GM18873 (cell line): ENCODE measurements around the gene MYL7.

Source experiments
- ATAC-seq: cut with Tn5 transposase; IDR thresholded peaks from one replicate; pipeline ENCODE4 v1.9.1; 2021; ENCODE audit warnings: mild to moderate bottlenecking, moderate library complexity, moderate number of reproducible peaks; ENCODE audit not compliant: unreplicated experiment, low FRiP score

The MYL7 gene

DNA sequence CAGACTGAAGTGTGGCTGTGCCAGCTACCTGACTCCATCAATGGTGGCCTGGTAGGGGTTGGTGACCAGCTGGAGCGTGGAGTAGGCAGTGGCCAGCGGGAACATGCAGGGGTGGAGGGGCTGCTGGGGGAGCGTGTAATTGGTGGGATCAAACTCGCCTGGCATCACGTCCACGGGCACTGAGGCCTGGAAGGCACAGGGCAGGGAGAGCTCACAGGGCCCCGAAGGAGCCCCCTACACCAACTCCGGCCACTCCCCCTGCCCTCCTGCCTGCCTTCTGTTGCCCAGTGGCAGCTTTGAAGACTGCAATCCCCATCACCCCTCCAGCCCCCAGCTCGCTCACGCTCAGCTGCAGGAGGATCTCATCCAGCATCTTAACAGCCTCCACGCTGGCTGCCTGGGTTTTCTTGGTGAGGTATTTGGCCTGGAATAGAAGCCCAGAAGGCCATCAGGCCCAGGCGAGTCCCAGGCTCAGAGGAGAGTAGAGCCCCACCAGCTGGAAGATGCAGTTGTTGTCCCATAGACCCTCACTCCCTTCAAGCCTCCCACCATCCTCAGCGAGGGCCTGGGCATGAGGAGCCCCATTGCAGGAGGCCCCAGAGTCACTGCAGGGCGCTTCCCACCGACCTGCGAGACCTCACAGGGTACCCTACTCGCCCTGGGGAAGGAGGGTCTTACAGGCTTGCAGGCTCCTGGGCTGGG is 24.9 kb downstream of the MYL7 start:
- no peak for ATAC-seq

DNA sequence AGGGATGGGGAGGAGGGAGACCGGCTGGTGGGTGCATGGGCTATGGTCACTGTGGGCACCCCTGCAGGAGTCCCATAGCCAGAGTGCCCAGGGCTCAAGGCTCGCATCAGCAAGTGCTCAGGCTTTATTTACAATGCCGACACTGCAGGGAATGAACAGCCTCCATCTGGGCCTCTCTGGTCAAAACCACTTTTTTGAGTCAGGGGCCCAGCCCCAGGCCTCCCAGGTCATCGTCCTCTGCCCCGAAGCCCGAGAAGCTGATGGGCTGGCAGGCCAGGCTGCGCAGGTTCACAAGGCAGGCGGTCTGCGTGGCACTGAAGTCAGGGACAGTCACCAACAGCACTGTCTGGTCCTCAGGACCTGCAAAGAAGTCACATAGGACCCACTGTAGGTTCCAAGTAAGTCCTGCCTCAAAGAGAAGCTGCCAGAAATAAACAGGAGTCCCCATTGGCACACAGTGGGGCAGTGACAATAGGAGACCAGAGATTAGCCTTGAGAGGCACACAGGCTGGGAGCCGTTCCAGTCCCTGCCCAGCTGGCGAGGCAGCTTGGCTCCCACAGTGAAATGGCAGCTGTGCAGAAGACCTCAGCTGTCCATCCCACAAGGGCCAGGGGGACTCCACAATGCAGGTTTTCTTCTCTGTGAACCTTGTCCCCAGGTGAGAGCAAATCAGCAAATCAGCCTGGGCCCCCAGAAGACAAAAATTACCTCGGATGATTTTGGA is 26.4 kb downstream of the MYL7 start:
- ATAC-seq = no peak

DNA sequence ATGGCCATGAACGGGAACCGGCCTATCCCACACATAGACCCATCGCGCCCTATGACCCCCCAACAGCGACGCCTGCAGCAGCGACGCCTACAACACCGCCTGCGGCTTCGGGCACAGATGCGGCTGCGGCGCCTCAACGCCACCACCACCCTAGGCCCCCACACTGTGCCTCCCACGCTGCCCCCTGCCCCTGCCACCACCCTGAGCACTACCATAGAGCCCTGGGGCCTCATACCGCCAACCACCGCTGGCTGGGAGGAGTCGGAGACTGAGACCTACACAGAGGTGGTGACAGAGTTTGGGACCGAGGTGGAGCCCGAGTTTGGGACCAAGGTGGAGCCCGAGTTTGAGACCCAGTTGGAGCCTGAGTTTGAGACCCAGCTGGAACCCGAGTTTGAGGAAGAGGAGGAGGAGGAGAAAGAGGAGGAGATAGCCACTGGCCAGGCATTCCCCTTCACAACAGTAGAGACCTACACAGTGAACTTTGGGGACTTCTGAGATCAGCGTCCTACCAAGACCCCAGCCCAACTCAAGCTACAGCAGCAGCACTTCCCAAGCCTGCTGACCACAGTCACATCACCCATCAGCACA is 27.3 kb downstream of the MYL7 start:
- no peak for ATAC-seq

DNA sequence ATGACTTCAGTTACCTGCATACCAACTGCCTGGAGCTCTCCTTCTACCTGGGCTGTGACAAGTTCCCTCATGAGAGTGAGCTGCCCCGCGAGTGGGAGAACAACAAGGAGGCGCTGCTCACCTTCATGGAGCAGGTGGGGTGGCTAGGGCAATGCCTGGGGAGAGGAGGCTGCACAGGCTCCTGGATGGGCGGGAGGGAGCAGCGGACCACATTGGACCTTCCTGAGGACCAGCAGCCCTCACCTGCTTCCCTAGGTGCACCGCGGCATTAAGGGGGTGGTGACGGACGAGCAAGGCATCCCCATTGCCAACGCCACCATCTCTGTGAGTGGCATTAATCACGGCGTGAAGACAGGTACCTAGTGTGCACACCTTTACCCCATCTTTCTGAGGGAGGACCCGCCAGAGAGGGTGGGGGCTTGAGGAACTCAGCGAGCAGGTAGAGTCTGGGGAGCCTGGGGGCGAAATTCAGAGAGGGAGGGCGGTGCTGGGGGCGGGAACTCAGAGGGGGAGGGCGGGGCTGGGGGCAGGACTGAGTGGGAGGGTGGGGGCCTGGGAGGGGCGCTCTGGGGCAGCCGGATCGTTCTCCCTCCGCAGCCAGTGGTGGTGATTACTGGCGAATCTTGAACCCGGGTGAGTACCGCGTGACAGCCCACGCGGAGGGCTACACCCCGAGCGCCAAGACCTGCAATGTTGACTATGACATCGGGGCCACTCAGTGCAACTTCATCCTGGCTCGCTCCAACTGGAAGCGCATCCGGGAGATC is 28.0 kb downstream of the MYL7 start:
- no peak for ATAC-seq

DNA sequence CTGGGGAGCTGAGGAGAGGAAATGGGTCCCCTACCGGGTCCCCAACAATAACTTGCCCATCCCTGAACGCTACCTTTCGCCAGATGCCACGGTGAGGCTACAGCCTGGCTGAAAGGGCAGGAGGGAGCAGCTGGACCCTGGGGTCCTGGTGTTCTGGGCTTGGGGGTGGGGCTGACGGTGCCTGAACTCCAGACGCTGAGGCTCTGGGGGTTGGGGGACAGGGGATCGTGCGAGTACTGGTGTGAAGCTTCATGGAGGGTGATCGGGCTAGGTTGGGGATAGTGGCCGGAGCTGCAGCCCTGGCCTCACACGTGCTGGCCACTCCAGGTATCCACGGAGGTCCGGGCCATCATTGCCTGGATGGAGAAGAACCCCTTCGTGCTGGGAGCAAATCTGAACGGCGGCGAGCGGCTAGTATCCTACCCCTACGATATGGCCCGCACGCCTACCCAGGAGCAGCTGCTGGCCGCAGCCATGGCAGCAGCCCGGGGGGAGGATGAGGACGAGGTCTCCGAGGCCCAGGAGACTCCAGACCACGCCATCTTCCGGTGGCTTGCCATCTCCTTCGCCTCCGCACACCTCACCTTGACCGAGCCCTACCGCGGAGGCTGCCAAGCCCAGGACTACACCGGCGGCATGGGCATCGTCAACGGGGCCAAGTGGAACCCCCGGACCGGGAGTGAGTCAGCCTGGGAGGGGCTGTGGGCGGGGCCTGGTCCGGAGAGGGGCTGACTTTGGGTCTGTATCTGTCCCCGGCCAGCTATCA is 28.7 kb downstream of the MYL7 start:
- ATAC-seq = no peak

DNA sequence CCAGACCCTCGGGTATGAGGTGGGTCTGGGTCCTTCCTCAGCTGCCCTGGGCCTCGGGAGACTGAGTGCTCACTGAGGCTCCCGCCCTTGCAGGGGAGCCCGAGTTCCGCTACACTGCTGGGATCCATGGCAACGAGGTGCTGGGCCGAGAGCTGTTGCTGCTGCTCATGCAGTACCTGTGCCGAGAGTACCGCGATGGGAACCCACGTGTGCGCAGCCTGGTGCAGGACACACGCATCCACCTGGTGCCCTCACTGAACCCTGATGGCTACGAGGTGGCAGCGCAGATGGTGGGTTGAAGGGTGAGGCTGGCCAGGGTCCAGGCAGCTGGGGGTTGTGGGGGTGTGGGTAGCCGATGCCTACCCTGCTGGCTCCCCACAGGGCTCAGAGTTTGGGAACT is 29.4 kb downstream of the MYL7 start:
- no peak for ATAC-seq

DNA sequence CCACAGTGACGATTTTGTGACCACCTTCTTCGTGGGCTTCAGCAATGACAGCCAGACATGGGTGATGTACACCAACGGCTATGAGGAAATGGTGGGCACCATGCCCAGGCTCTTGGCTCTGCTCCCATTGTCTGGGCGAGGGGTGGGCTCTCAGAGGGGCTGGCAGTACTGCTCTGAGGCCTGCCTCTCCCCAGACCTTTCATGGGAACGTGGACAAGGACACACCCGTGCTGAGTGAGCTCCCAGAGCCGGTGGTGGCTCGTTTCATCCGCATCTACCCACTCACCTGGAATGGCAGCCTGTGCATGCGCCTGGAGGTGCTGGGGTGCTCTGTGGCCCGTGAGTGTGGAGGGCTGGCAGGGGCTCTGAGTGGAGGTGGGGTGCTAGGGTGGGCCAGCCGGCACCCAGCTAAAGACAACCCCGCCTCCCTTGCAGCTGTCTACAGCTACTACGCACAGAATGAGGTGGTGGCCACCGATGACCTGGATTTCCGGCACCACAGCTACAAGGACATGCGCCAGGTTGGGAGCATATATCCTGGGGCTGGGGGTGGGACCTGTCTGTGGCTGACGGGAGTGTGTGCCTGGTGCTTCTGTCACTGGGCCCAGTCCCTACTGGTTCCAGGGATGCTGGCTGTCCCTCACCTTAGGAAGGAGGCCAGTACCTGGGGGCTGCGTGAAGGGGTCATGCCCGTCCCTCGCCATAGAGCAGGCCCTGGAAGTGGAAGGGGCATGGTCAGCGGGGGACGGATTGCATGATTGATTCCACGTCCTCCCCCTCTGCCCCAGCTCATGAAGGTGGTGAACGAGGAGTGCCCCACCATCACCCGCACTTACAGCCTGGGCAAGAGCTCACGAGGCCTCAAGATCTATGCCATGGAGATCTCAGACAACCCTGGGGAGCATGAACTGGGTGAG is 30.2 kb downstream of the MYL7 start:
- ATAC-seq = no peak

DNA sequence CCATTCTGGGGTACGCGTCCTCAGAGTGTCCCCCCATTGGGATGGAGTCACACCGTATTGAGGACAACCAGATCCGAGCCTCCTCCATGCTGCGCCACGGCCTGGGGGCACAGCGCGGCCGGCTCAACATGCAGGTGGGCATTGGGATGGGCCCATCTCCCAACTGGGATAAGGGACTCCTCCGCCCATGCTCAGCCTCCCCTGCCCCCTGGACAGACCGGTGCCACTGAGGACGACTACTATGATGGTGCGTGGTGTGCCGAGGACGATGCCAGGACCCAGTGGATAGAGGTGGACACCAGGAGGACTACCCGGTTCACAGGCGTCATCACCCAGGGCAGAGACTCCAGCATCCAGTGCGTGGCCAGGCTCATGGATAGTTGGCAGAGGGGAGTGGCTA is 31.1 kb downstream of the MYL7 start:
- no peak for ATAC-seq

DNA sequence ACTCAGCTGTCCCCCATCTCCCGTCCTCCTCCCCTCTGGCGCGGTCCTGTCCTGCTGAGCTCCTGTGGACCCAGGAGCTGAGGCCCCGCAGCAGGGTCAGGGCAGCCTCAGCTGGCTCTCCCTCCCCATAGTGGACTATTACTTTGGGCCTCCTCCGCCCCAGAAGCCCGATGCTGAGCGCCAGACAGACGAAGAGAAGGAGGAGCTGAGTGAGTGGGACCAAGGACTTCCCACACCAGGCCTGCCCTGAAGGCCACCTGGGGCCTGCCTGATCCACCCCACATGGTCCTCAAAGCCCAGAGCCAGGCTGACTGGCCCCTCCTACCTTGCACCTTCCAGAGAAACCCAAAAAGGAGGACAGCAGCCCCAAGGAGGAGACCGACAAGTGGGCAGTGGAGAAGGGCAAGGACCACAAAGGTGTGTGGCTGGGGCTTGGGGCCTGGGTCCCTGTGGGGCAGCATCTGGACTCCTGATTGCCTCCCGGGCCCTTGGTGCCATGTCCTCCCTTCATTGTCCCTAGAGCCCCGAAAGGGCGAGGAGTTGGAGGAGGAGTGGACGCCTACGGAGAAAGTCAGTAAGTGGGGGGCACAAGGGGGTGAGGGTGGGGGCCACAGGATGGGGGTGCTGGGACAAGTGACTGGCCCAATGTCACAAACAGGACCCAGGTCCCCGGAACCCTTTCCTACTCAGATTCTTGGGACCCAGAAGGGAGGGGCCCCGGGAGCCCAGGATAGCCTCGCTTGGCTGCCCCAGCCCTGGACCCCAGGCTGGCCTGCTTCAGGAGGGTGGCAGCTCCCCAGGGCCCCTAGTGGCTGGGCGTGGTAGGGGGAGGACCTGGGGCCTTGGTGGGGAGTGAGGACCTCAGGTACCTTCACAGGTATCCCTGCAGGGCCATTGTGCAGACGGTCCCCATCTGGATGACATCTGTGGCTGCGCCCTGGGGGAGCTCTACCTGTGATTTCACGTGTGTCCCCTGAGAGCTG is 32.1 kb downstream of the MYL7 start:
- ATAC-seq = no peak

DNA sequence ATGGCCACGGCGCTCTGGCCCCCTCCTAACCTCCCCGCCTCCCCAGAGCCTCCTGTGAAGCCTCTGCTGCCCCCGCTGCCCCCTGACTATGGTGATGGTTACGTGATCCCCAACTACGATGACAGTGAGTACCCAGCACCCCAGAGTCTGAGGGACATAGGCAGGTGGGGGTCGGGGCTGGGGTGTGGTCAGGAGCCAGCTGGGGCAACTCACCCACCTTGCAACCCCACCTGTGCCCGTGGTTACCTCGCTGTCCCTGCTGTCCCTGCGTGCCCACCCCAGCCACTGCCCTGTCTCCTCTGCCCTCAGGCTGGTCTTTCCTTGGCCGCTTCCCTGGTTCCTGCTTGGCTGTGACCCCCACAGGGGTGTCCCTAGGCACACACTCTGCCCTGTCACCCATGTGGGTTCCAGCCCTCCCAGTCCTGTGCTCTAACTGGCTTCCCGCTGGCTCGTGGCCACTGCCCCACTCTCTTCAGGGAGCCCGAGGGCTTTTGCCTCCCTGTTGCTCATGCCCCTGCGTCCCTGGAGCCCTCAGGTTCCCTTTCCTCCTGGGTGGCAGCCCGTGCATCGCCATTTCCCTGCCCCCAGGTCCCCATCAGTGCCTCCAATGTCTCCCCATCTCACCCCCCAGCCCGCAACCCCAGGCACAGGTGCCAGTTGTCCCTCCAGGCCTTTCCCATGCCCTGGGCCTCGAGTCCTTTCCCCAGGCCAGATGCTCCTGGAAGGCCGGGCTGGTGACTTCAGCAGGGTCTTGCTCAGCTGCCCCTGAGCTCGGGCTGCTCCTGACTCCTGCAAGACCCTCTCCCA is 33.0 kb downstream of the MYL7 start:
- no peak for ATAC-seq

DNA sequence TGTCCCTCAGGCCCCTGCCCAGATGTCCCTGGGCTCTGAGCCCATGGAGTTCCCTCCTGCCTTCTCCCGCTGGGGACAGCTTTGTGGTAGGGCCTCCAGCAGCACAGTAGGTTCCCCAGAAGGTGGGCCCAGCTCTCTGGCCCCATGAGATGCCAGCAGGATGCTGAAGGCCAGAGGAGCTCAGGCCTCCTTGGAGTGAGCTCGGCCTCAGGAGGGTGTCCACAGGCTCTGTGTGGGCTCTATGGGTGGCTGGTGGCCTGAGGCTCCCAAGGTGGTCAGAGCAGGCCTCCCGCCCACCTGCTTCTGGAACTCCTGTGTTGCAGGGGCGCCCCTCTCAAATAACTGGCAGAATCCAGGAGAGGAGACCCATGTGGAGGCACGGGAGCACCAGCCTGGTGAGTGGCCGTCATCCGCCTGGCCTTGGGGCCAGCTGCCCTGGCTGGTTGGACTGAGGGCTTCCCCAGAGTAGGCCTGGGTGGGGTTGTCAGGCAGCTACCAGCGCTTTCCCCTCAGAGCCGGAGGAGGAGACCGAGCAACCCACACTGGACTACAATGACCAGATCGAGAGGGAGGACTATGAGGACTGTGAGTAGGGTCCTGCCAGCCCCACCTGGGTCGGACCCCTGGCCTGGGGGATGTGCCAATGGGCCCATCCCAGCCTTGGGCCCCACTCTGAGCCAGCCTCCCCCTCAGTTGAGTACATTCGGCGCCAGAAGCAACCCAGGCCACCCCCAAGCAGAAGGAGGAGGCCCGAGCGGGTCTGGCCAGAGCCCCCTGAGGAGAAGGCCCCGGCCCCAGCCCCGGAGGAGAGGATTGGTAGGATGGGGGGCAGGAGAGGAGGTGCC is 33.8 kb downstream of the MYL7 start:
- ATAC-seq = no peak

DNA sequence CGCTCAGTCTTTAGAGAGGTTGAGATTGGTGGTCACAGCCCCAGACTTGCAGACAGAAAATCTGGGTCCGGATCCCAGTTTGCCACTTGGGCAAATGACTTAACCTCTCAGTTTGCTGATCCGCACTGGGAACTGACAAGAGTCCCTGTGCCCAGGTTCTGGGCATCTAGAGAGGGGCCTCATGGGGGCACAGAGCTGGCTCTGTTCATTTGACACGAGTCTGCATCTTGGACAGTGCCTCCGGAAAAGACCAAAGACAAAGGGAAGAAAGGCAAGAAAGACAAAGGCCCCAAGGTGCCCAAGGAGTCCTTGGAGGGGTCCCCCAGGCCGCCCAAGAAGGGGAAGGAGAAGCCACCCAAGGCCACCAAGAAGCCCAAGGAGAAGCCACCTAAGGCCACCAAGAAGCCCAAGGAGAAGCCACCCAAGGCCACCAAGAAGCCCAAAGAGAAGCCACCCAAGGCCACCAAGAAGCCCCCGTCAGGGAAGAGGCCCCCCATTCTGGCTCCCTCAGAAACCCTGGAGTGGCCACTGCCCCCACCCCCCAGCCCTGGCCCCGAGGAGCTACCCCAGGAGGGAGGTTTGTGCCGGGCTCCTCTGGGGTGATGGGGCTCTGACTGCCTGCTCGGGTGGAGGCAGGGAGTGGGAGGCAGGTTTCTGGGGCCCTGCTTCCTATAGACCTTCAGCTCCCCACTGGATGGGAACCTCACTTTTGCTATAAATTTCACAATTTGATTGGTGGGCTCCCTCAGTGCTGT is 34.6 kb downstream of the MYL7 start:
- ATAC-seq = no peak

DNA sequence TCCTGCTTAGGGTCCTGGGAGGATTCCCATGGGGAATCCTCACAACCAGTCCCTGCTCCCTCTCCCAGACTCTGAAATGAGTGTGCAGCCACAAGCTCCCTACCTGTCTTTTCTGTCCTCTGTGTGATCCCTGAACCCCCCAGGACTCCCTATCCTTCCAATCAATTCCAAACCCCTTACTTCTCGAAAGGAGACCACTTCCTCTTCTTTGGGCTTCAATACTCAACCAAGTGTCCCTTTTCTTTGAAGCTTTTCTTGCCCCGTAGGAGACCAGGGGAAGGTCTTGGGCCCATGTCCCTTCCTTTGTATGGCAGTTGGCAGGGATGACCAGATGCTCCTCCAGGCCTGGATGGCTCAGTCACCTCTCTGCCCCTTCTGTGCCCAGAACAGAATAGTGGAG is 35.3 kb downstream of the MYL7 start:
- ATAC-seq = no peak

DNA sequence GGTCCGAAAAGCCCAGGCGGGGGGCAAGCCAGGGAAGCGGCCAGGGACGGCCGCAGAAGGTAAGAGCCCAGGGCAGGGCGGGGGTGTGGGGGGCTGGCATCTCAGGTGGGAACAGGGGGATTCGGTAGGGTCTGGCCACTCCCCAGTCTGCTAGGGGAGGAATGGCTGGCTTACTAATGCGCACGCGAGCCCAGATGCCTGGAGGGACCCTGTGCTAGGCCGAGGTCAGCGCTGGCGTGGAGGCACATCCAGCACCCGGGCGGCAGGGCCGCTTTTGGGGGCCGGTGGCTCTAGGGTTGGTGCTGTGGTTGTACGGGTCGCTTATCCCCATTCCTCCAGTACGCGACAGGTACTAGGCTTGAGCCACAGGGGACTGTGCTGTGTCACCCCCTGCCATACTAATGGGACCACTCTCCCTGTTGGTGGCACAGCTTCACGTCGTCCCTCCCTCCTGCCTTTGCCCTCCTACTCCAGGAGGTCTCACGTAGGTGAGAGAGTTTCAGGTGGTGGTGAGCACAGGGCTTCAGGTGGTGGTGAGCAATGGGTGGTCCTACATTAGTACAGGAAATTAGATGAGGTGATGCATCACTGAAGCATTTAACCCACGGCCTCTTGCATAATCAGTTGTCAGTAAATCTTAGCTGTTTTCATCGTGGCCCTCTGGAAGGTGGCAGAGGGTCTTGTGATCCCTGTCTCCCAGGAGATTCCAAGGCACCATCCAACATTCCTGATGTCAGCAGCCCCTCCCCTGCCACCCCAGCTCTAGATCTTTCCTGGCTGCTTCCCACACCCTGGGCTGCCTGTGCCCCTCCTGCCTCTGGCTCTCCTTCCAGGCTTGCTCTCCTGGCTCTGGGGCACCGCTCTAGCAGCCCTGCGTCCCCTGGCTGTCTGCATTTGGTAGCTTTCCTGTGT is 36.0 kb downstream of the MYL7 start:
- ATAC-seq = no peak
